IPS DF 6.9 (cell line): ENCODE data around the gene CYGB.

ENCODE experiments used
- DNase-seq: peaks from one replicate; pipeline ENCODE4 v3.0.0-alpha.2; 2013; ENCODE audit warnings: low read depth, low spot score
- H3K27ac ChIP-seq: one replicate; pipeline ENCODE4 v1.5.1; 2013; ENCODE audit warnings: low read length, control low read depth
- H3K27me3 ChIP-seq: 2 replicates; pipeline ENCODE4 v1.6.1; 2013; ENCODE audit warnings: mild to moderate bottlenecking, low read length; ENCODE audit not compliant: control insufficient read depth, insufficient read depth
- H3K36me3 ChIP-seq: 2 replicates; pipeline ENCODE4 v1.6.1; 2013; ENCODE audit warnings: low read length; ENCODE audit not compliant: control insufficient read depth, insufficient read depth
- H3K4me1 ChIP-seq: 2 replicates; pipeline ENCODE4 v1.6.1; 2013; ENCODE audit warnings: low read length; ENCODE audit not compliant: control insufficient read depth, insufficient read depth
- H3K4me3 ChIP-seq: 2 replicates; pipeline ENCODE4 v1.5.1; 2013; ENCODE audit warnings: mild to moderate bottlenecking, low read length
- H3K9me3 ChIP-seq: 2 replicates; pipeline ENCODE4 v1.6.1; 2013; ENCODE audit warnings: low read length, inconsistent platforms; ENCODE audit not compliant: control insufficient read depth, insufficient read depth
- WGBS: extraction: QIAGEN DNeasy Blood & Tissue Kit; methylation state at CpG from one replicate; pipeline ENCODE4 v1.1.7; 2013; ENCODE audit warnings: mixed read lengths, missing lambda C conversion rate; ENCODE audit not compliant: insufficient read length, insufficient coverage; 5-methylcytosine and 5-hydroxymethylcytosine counted together

The CYGB gene

GRCh38 chr17:76478097-76478496 lies 59.4 kb downstream of the CYGB start:
- H3K27ac ChIP-seq: no peak overlapping the region
- no peak overlapping the region for H3K4me3 ChIP-seq
- no peak for DNase-seq
- peaks cover 10% of the 10 kb centered on the region; the same call in 1 of the 2 replicates for H3K36me3 ChIP-seq
- no peaks in the 10 kb centered on the region for H3K9me3 ChIP-seq
- no peaks in the 10 kb centered on the region for H3K27me3 ChIP-seq
- no peaks in the 10 kb centered on the region; the same call in 1 of the 2 replicates for H3K4me1 ChIP-seq
- WGBS: no CpG with 5 or more reads among the region's 10 CpGs

DNA sequence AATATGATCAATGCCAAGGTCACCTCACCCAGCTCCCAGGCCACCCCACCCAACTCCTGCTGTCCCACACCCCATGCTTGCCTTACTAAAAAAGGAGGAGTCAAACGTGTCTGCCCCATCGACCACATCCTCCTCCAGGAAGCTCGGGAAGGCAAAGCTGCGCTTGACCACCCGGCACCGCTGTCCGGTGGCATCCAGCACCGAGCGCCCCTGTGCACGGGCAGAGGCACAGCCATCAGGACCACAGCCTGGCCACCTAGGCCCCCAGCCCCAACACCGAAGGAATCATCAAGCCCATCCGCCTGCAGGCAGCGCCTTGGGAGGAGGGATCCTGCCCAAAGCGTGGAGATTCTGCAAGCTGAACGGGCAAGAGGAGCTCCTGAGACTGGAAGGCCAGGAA lies 59.9 kb downstream of the CYGB start:
- no peak overlapping the region for H3K27ac ChIP-seq
- DNase-seq: no peak
- no peaks in the 10 kb centered on the region for H3K9me3 ChIP-seq
- H3K4me1 ChIP-seq: no peaks in the 10 kb centered on the region; the same call in 1 of the 2 replicates
- H3K27me3 ChIP-seq: no peaks in the 10 kb centered on the region
- no peak overlapping the region for H3K4me3 ChIP-seq
- peaks cover 10% of the 10 kb centered on the region; the same call in 1 of the 2 replicates for H3K36me3 ChIP-seq
- WGBS: no CpG with 5 or more reads among the region's 15 CpGs
